GM18867 (cell line): ENCODE results near the gene ARHGAP8.
"Not testable (repeated sequence)": the region's sequence is repeated elsewhere in the genome, so short reads cannot be mapped to it uniquely, and the experiment has no call there.

Source experiments
- ATAC-seq: cut with Tn5 transposase; IDR thresholded peaks from one replicate; pipeline ENCODE4 v1.9.1; 2021; ENCODE audit warnings: mild to moderate bottlenecking, moderate library complexity; ENCODE audit not compliant: unreplicated experiment

The ARHGAP8 gene

DNA sequence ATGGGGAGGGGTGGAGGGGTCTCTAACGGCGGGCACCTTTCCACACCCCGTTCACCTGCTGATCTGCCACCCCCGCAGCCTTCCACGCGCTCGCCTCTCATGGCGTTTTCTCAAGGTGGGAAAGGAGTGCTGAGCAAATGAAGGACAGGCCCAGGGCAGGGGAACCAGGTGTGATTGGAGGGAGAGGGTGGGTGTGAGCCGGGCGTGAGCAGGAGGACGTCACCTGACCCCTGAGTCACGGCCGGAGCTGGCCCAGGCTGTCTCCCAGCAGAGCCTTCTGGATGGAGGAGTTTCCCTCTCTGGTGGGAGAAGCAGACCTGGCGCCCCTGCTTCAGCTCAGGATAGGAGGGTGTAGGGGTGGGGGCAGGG lies 14.0 kb upstream of the ARHGAP8 start:
- ATAC-seq, result no peak

DNA sequence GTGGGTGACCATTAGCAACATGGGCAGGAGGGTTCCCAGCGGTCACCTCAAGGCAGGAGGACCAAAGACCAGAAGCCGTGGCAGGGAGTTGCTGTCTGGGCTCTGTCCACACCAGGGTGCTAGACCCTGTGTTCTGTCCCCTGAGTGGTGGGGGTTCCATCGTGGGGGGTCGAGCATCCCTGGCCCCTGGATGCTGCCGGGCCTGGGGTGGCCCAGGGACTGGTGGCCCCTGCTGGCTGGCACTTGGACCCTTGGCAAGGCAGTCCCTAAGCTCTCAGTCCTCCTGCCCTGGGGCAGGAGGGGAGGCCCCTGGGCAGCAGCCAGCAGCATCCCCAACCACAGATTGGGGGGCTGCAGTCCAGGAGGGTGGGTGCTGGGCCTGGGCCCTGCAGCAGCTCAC lies 13.4 kb upstream of the ARHGAP8 start:
- ATAC-seq, result no peak

DNA sequence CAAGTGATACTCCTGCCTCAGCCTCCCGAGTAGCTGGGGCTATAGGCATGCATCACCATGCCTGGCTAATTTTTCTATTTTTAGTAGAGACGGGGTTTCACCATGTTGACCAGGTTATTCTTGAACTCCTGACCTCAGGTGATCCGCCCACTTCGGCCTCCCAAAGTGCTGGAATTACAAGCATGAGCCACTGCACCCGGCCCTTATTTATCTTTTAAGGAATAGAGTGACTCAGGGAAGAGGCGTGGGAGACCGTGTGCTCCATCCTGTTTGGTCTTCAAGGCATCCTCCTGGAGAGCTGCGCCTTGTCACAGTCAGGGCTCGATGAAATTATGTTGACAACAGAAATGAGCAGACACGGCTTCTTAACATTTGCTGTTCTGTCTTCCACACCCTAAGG lies 12.7 kb upstream of the ARHGAP8 start:
- not testable (repeated sequence) for ATAC-seq

DNA sequence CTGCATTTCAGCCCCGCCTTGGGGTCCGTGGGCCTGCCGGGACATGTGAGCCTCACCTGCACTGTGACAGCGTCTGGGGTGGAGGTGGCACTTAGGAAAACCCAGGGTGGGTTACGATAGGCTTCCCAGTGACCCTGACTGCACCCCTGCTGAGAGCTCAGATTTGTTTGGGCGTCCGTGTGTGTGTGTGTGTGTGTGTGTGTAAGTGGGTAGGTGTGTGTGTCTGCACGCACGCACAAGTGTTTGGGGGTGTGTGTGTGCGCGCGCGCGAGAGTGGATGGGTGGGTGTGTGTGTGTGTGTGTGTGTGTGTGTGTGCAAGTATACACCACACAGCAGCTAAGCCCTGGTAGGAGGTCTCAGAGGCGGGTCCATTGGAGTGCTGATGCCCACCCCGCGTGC lies 12.1 kb upstream of the ARHGAP8 start:
- no peak for ATAC-seq

DNA sequence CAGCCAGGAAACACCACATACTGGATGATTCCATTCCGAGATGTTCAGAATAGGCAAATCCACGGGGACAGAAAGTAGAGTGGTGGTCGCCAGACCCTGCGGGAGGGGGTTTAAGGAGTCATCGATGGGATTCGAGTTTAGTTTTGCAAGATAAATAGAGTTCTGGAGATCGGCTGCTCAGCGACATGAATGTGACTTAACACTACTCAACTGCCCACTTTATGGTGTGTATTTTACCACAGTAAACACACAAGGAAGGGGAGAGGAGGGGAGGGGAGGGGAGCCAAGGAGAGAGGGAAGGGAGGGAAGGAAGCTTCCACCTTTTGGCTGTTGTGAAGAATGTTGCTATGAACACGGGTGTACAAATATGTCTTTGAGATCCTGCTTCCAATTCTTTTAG lies 10.4 kb upstream of the ARHGAP8 start:
- no peak for ATAC-seq

DNA sequence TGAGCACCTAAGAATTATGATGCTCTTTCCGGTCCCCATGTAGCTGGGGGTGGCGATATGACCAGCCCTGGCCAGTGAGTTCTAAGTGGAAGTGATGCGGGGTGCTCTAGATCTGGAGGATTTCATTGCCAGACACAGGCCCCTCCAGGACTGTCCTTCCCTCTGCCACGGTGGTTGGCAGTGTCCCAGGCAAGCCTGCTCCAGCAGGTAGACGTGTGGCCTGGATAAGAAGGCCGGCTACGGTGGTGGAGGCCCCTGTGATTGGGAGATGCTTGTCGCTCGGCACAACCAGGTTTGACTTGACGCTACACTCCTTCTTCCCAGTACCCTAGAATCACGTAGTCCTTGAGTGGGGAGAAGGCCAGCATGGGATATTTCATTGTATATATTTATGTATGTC lies 9.1 kb upstream of the ARHGAP8 start:
- no peak for ATAC-seq

DNA sequence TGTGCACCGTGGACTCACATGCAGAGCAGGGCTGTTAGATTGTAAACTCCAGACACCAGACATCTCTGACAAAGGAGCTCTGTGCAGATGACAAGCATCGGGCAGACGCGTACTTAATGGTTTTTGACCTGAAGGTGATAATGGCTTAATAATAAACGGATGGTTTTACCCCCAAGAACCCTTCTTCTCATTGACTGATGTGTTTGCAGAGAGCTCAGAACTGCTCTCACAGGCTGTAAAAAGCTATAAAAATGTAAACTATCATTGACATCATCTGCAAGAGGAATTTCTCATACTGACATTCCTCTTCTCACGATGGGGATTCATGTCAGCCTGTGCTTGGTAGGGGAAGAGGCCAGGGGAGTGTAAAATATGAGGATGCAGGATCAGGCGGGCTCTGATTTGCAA lies 8.6 kb upstream of the ARHGAP8 start:
- ATAC-seq, result no peak

DNA sequence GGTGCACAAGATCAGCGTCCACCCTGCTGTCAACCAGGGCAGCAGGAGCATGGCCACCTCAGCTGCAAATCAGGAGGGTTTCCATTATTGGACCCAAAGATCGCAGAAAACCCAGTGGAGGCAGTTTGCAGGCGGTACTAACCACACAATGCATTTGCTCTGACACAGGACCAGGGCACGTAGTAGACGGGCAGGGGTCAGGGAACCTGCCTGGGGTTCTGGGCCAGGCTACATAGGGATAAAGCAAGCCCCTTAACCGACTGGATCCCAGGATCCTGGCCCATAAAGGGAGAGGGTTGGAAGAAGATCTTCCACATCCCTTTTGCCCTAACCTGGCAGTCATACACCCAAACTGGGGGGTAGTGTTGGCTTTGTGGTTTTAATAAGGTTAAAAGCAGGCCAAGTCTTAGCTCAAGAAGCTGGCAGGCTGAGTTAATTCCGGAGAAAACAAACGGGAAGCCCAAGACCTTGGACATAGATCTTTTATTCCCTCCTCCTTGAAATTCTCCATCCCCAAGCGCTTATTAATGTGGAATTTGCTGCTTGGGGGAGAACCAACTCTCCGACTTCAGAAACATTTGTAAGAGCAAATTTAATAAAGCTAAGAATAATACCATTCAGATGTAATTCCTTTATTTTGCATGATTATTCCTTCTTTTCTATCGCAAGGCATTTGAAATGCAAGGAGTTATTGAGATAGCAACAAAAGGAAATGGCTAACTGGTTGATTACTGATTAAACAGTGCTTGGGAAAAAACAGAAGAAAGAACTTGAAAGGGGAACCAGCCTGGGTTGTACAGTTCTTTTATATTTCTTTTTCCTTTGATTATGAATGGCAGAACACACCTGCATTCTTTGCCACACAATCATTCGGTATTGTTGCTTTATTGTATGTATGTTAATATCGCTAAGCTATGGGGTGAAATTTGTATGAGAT lies 6.3 kb upstream of the ARHGAP8 start:
- ATAC-seq, result no peak

DNA sequence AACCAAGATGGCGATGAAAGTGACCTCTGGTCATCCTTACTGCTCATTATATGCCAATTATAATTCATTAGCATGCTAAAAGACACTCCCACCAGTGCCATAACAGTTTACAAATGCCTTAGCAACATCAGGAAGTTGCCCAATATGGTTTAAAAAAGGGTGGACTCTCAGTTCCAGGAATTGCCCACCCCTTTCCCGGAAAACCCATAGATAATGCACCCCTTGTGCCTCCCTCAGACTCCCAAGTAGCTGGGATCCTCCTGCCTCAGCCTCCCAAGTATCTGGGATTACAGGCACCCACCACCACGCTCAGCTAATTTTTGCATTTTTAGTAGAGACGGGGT lies 4.6 kb upstream of the ARHGAP8 start:
- ATAC-seq, result not testable (repeated sequence)

DNA sequence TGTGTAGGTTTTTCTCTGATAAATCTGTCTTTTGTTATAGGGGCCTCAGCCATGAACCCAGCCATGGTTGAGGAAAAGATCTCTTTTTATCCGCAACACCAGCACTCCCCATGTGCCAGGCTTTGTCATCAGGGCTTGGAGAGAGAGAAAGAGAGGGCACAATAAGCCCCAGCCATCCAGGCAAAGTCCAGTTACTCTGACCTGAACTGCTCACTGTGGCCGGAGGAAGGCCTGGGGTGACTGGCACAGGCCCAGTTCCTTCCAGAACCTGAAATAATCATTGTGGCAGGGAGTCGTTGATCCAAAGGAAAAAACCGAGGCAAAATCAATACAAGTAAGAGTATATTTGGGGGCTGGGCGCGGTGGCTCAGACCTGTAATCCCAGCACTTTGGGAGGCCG lies 3.9 kb upstream of the ARHGAP8 start:
- ATAC-seq, result no peak

DNA sequence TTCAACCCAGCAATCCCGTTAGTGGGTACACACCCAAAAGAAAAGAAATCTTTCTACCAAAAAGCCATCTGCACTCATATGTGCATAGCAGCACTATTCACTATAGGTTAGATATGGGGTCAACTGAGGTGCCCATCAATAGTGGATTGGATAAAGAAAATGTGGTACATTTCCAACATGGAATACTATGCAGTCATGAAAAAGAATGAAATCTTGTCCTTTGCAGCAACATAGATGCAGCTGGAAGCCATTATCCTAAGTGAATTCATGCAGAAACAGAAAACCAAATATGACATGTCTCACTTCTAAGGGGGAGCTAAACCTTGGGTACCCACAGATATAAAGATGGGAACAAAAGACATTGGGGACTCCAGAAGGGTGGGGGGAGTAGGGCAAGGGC lies 1.9 kb upstream of the ARHGAP8 start:
- no peak for ATAC-seq

DNA sequence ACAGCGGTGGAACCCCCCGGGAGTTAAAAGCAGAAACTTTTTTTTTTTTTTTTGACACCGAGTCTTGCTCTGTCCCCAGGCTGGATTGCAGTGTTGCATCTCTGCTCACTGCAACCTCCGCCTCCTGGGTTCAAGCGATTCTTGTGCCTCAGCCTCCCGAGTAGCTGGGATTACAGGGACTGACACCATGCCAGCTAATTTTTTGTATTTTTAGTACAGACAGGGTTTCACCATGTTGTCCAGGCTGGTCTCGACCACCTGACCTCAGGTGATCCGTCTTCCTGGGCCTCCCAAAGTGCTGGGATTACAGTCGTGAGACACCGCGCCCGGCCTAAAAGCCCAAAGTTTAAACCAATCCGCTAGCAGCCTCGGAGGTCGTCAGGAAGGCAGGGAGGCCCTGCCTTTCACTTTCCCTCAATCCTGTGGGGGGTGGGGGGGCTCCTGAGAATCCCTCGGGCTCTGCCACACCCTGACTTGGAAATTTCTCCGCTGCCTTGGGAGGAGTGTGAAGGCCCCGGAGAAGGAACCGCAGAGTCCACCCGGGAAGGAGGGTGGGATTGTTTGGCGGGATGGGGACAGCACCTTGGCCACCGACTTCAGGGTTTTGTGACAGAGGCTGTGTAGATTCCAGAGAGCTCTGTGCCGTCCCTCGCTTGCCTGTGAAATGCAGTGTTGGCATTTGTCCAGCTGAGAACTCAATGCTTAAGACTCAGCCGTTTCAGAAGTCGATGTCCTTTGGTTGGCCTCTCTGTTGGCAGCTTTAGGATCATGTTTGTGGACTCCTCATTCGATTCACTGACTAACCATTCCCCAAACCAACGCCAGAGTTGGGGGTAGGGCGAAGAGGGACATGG lies 1.0 kb downstream of the ARHGAP8 start:
- no peak for ATAC-seq

DNA sequence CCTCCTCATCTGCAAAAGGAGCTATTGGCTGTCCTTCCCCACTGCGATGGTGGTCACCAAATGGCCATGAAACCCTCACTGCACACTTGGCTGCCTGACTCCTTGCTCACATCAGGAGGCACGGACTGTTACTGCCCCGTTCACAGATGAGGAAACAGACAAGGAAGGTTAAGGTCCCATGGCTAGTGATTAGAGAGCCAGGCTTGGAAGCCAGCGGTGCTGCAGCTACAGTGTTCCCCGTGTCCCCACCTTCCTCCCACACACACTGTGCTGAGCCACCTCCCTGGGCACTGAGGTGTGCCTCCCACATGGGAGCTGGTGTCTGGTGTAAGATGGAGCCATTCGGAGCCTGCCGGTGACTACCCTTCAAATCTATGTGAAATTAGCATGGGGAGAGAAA lies 2.6 kb downstream of the ARHGAP8 start:
- no peak for ATAC-seq

DNA sequence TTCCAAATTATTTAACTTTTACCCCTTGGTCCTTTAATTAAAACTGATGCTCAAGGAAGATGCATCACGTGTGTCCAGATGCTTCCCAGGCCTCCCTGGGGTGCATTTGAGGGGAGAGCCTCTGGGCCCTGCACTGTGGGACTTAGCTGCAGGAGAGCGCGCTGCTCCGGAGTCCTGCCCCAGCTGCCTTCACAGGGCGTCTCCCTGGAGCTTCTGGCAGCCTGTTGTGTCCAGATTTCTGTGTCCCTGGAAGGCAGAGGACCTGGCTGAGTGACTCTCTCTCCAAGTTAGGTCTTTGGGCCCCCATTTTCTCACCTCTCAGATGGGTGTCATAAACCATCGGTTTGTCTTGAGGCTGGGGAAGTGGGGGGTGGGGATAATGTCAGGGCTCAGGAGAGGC lies 3.0 kb downstream of the ARHGAP8 start:
- ATAC-seq, result no peak

DNA sequence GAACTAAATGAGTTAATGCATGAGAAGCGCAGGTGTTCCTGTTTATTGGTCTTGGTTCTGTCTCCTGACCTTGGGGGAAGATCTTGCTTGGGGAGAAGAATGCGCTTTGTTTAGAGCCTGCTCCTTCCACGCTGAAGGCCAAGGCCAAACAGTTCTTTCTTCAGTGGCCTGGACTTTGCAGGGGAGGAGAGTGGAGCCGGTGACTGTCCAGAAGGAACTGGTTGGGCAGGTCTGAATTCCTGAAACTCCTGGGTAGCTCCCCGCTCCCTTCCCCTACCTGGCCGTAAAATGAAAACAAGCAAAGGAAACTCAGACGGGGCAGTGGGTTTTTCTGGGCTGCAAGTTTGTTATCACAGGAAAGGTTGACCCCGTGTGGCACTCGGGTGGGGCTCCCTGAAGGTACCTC lies 3.6 kb downstream of the ARHGAP8 start:
- ATAC-seq, result no peak

DNA sequence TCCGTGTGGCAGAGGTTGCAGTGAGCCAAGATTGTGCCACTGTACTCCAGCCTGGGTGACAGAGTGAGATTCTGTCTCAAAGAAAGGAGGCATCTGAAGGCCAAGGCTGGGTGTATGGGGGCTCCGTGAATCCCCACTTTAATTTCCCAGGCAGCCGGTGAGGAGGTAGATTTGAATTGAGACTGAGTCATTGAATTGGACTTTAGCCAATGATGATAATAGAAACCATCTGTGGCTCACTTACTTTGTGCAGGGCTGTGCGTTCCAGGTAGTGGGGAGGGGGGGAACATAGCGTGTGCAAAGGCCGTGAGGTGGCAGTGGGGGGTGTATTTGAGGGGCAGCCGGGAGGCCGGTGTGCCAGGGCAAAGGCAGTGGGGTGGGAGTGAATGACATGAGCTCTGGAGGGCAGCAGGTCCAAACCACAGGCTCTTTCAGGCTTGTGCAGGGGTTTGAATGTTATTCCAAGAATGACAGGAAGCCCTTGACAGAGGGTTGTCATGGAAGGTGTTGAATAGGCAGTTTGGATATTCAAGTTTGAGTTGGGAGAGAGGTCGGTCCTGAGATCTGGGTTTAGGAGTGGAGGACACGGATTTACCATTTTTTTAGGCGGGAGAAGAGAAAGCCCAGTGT lies 6.1 kb downstream of the ARHGAP8 start:
- ATAC-seq, result no peak

DNA sequence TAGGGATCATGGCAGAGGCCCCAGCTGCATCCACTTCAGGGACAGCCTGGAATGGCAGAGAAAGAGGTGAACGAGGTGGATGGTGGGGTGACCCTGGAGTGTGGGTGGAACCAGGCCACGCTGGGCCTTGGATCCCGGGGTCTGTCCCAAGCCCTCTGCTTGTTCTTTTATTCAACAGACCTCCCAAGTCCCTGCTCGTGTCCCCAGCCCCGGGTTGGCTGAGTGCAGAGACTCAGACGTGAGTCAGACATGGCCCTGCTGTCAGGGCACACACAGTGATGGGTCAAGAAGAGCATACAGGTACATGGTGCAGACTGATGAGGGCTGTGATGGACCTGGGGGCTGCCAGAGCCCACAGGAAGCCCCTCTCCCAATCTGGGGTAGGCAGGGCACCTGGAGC lies 6.6 kb downstream of the ARHGAP8 start:
- no peak for ATAC-seq

DNA sequence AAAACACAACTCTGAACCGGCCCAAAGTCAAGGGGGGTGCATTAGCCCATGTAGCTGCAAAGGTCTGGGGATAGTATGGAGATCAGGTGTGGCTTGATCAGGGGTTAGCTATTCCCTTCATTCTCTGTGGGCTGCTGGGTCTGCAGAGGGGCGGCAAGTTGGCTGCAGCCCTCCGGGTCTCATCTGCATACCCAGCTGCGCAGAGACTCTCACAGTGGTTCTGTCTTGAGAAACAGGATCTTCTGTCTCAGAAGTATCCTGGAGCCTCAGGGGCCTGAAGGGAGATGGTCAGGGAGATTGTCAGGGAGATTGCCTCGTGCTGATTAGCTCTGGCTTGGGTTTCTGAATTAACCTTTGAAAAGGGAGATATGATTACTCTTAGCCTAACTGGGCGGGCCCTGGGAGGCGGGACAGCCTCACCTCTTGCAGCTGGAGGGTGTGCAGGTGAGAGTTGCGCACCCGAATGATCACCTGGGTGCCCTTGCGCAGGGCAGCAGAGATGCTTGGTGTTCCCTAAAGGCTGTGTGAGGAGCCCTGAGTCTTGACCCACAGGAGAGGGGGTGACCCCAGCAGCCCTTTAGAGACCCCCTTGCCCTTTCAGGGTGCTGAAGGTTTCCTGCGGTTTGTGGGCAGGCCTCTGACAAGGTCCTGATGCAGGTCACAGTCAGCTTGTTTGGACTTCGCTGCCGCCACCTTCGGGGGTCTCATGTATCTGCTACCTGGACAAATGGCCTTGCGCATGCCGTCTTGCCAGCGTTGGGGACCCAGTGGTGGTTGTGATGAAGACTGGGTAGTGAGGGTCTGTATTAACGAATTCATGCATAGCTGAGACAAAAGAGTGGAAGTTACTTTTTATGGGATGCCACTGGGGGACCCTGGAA lies 7.3 kb downstream of the ARHGAP8 start:
- ATAC-seq, result no peak

DNA sequence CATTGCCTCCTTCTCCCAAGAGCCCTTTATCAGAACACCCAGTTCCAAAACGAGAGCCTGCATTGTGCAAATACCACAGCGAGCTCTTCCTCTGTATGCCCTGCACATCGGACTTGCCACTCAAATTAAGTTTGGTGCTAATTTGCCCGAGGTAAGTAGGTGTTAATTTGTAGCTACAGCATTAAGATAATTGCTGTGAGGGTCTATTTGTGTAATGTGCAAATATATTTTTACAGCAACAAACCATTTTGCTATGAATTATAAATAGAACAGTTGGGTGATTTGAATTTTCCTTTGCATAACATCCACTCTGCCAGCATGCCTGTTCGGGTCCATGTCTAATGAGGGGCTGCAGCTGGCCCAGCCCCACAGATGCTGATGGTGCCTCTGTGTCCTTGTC lies 8.1 kb downstream of the ARHGAP8 start:
- ATAC-seq, result no peak

DNA sequence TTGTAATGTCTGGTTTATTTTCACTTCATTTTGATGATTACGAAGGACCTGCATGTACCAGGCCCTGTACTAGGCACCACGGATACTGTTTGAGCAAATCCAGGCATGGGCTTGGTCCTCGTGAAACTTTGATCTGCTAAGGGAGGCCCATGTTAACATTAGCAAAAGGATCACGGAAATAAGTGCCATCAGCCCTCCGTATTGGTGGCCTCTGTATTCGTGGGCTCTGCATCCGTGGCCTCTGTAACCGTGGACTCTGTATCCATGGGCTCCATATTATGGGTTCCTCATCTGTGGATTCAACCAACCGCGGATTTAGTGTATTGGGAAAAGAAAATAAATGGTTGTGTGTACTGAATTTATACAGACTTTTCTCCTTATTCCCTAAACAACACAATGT lies 8.7 kb downstream of the ARHGAP8 start:
- ATAC-seq, result no peak

DNA sequence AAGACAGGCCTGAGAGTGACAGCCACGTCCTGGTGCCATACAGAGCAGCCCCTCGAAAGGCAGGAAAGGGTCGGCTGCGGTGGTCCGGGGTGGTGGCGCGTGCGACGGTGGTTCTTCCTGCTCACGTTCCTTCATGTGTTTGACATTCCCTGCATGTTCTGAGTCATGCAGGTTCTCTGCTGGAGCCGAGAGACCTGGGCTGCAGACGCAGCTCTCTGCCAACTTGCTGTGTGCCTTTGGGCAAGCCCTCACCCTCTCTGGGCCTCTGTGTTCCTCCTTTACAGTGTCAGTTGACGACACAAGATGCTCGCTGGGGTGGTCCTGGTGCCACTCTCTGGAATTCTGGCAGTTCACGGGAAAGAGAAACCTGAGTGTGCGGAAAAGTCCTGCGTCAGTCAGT lies 12.0 kb downstream of the ARHGAP8 start:
- no peak for ATAC-seq
